Skin epidermis (tissue), 12 donors: ENCODE measurements around the gene RAVER2.
A peak's percentile ranks its signal among the peaks of the same experiment; 100 is the strongest.

ENCODE experiments used
- H3K27ac ChIP-seq, 21 experiments: fragments of 200-600 bp; sonication (generic) in 11 of 21; one replicate each; pipeline ENCODE4 v1.5.0; 2020; ENCODE audit warnings: mild to moderate bottlenecking in 3 of 21, inconsistent platforms in 2 of 21, moderate library complexity in 2 of 21
- H3K4me3 ChIP-seq, 7 experiments: fragments of 200-600 bp; sonication (generic) in 2 of 7; one replicate each; pipeline ENCODE4 v1.5.0; 2020; ENCODE audit warnings: inconsistent platforms in 2 of 7, mild to moderate bottlenecking in 2 of 7, moderate library complexity in 1 of 7

RAVER2 gene

GRCh38 chr1:64865105-64865757, 120.4 kb downstream of the RAVER2 start:
- Histone ChIP-seq H3K27ac (peak overlapping the region in 13 of 21 experiments; percentile 3 to 80 (median 54)), H3K4me3 (no peak overlapping the region)

GRCh38 chr1:64866689-64867088, 121.8 kb downstream of the RAVER2 start:
- Histone ChIP-seq H3K4me3 (no peak overlapping the region), H3K27ac (no peak overlapping the region)

- Histone ChIP-seq H3K27ac (no peak overlapping the region), H3K4me3 (no peak overlapping the region)
Measured at GRCh38 chr1:64867266-64867665, 122.4 kb downstream of the RAVER2 start.

- H3K27ac ChIP-seq: no peak overlapping the region
- H3K4me3 ChIP-seq: no peak overlapping the region
Measured at GRCh38 chr1:64871256-64871655, 126.4 kb downstream of the RAVER2 start.

DNA sequence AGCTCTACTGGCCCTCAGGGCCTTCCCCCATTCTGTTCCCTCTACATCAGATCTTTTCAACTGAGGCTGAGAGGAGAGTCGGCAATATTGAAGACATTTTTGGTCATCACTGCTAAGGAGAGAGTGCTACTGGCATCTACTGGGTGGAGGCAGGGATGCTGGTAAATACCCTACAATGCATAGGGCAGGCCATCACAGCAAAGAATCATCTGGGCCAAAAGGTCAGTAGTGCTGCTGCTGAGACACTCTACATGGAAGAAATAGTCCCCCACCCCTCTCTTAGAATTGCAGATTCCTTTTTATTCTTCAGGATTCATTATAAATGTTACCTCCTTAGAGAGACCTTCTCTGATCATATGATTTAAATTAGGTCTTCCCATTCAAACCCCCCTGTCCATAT, 127.2 kb downstream of the RAVER2 start:
- no peak overlapping the region for H3K27ac ChIP-seq
- no peak overlapping the region for H3K4me3 ChIP-seq

DNA sequence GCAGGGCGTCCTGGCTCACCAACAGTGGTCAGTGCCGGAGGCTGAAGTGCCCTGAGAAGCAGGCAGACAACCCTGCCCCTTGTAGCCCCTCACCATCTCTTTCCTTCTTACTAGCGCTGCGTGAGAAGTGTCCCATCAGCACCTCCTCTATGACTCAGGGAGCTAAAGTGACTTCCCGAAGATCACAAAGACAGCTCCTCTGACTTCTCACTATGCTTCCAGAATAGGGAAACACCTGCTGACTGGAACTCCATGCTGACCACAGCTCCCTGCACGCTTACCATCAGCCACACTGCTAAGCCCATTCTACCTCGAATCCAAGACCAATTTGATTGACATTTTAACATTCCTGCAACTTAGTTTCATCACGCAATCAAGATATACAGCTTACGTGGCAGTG, 128.7 kb downstream of the RAVER2 start:
- no peak overlapping the region for H3K27ac ChIP-seq
- H3K4me3 ChIP-seq: no peak overlapping the region

DNA sequence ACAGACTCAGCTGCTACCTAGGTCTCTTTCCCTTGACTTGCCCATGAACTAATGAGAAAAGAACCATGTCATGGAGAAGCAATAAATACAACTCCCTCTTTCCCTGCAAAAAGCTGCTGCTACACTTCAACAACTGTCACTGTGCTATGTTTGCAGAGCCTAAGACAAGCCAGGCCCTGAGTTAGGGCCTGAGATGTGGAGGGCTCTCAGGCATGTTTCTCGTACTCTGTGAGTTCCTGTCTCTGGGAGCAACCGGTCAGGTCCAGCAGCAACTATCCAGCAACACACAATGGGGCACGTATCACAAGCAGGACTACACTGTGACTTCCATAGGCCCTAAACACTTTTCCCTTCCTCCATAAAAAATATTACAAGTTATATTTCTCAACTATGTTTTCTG, 129.8 kb downstream of the RAVER2 start:
- Histone ChIP-seq H3K27ac (no peak overlapping the region), H3K4me3 (no peak overlapping the region)

DNA sequence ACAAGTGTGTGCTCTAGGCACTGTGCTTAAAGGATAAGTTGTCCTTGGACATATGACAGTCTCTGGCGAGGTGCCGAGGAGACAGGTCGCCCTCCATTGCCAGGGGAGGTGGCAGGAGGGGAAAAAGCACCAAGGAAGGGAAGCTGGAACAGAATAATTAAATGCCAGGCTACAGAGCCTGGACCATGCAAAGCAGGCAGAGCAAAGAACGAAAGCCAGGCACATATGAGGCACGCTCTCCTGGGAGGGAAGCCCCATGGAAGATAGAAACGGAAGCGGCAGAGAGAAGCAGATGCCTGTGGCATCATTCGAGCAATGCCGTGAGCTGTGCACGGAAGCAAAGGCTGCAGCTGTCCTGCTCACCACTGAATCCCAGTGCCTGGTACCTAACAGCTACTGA, 130.2 kb downstream of the RAVER2 start:
- no peak overlapping the region for H3K27ac ChIP-seq
- no peak overlapping the region for H3K4me3 ChIP-seq

DNA sequence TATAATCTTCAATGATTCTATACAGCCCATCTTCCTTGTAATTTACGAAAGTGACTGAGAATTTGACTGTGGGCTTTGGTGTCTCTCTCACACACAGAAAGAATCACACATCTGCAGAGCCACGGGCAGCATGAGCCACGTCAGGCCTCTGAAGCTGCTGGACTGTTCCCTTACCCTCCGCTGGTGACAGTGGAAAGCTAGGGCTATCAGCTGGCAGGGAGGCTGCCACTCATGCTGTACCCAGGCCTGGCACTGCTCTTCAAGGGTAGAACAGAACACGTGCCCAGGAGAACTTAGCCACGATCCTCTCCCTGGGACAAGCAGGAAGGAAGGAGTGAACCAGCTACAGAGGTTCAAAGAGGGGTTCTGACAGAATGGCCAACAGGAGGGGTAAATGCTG, 130.7 kb downstream of the RAVER2 start:
- Histone ChIP-seq H3K4me3 (no peak overlapping the region), H3K27ac (no peak overlapping the region)

DNA sequence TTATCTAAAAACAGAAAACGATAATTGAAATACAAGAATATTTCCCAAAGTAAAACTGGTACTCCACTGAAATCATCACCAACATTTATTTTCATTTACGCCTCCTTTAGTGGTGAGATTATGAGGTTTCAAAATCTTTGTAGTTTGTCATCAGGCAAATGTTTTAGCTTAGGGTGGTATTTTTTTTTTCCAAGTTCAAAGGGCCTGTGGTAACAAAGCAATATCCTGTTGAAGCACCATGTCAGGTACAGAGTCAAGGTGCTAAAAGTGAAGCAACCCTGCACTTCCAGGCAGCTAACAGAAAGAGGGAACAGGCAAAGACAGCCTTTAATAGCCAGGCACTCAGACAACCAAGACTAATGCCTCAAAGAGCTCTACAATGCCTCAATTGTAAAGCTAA, 132.3 kb downstream of the RAVER2 start:
- peak overlapping the region in 2 of 21 experiments; percentile 30 to 60 for H3K27ac ChIP-seq
- H3K4me3 ChIP-seq: no peak overlapping the region

GRCh38 chr1:64877598-64877997, 132.7 kb downstream of the RAVER2 start:
- no peak overlapping the region for H3K4me3 ChIP-seq
- peak overlapping the region in 3 of 21 experiments; percentile 30 to 60 (median 56) for H3K27ac ChIP-seq

DNA sequence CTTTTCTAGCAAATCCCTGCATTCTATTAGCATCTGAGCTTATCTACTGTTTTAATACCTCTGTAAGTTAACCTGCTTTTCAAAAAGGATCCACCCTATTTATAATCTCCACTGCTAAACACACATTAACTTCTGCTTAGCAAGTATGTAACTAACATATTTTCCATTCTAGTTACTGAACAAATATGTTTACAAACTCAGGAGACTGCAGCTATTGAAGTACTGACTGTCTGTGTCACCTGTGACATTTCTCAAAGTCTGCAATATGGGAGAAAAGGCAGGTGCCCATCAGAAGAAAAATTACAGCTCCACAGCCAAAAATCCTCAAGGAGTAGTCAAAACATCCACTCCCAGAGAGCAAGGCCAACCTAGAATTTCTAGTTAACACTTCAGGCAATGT, 133.2 kb downstream of the RAVER2 start:
- peak overlapping the region in 2 of 21 experiments; percentile 56 to 60 for H3K27ac ChIP-seq
- no peak overlapping the region for H3K4me3 ChIP-seq

GRCh38 chr1:64878931-64879611, 134.2 kb downstream of the RAVER2 start:
- no peak overlapping the region for H3K27ac ChIP-seq
- H3K4me3 ChIP-seq: no peak overlapping the region

- Histone ChIP-seq H3K27ac (no peak overlapping the region), H3K4me3 (no peak overlapping the region)
Measured at GRCh38 chr1:64880449-64880848, 135.6 kb downstream of the RAVER2 start.

DNA sequence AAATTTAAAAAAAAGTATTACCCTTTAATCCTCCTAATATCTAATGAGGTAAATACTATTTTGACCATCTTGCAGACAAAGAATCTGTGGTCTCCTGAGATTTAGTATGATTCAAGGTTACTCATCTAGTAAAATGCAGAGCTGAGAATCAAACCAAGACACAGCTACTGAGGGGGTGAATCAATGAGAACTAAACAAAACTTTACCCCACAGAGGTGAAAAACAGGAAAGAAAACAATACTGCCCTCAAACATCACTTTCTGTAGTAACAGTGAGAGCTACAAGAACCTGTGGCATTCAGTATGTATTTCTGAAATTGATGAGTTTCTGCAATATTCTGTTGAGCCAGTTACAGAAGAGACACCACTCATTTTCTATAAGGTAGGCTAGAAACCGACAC, 136.4 kb downstream of the RAVER2 start:
- peak overlapping the region in 1 of 21 experiments; percentile 14 for H3K27ac ChIP-seq
- H3K4me3 ChIP-seq: no peak overlapping the region
